Gastrocnemius medialis (tissue), 4 donors: ENCODE data around the gene ADAM11.

ENCODE experiments used
- POLR2A ChIP-seq, 2 donors: fragments of 450-650 bp; IDR thresholded peaks; one replicate each; pipeline ENCODE4 v1.6.1; 2017; ENCODE audit warnings: antibody characterized with exemption in 2 of 2, mild to moderate bottlenecking in 2 of 2, moderate library complexity in 2 of 2
- TF ChIP-seq, protein P1 (sequence below), 5 experiments: fragments of 450-650 bp in 3 of 5; fragments of 200-600 bp in 2 of 5; sonication (generic) in 2 of 5; IDR thresholded peaks in 4 of 5; conservative IDR thresholded peaks in 1 of 5; 1 replicate in 4 of 5; 2 replicates in 1 of 5; pipeline ENCODE4 v1.5.1; 2016 to 2019; ENCODE audit warnings: antibody characterized with exemption in 5 of 5, mild to moderate bottlenecking in 3 of 5, moderate library complexity in 3 of 5

- no peak for TF ChIP-seq POLR2A (IDR thresholded peaks at IDR 0.05)
- TF ChIP-seq, protein P1, sequence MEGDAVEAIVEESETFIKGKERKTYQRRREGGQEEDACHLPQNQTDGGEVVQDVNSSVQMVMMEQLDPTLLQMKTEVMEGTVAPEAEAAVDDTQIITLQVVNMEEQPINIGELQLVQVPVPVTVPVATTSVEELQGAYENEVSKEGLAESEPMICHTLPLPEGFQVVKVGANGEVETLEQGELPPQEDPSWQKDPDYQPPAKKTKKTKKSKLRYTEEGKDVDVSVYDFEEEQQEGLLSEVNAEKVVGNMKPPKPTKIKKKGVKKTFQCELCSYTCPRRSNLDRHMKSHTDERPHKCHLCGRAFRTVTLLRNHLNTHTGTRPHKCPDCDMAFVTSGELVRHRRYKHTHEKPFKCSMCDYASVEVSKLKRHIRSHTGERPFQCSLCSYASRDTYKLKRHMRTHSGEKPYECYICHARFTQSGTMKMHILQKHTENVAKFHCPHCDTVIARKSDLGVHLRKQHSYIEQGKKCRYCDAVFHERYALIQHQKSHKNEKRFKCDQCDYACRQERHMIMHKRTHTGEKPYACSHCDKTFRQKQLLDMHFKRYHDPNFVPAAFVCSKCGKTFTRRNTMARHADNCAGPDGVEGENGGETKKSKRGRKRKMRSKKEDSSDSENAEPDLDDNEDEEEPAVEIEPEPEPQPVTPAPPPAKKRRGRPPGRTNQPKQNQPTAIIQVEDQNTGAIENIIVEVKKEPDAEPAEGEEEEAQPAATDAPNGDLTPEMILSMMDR (IDR thresholded peaks at IDR 0.05 in 4 of 5, conservative IDR thresholded peaks at IDR 0.05 in 1 of 5) = no peak
Measured at GRCh38 chr17:44826123-44826790, 67.5 kb downstream of the ADAM11 start.
